K562 (cell line): ENCODE results near the gene MBOAT1. TPM values are rescaled to one million over a fixed set of nuclear protein-coding genes. Genes with fewer than 3 reads are reported as not detected.

ENCODE experiments used
- ARID2 ChIP-seq: fragments of 450-650 bp; IDR thresholded peaks from 2 replicates; pipeline ENCODE4 v1.6.1; 2017; ENCODE audit warnings: antibody characterized with exemption, mild to moderate bottlenecking
- CCAR2 ChIP-seq: fragments of 200-400 bp; formaldehyde crosslinking; IDR thresholded peaks from 2 replicates; pipeline ENCODE4 v1.6.1; 2017; ENCODE audit warnings: mild to moderate bottlenecking, low read depth, low read length
- CHD7 ChIP-seq: fragments of 200-600 bp; sonication (generic); IDR thresholded peaks from one replicate; pipeline ENCODE4 v1.6.1; 2012; ENCODE audit warnings: mild to moderate bottlenecking, low read depth, low read length, inconsistent platforms
- E2F5 ChIP-seq: sonication (generic); formaldehyde crosslinking; IDR thresholded peaks from 2 replicates; pipeline ENCODE4 v1.8.0; 2022; ENCODE audit warnings: mild to moderate bottlenecking, missing genetic modification reagents
- EP300 ChIP-seq: IDR thresholded peaks from 2 replicates; pipeline ENCODE4 v1.6.1; 2012; ENCODE audit warnings: low read length, improper control_type of control experiment
- HES1 ChIP-seq: fragments of 450-650 bp; IDR thresholded peaks from 2 replicates; pipeline ENCODE4 v1.6.1; 2016; ENCODE audit warnings: low read depth, mild to moderate bottlenecking, moderate library complexity
- NUFIP1 ChIP-seq: fragments of 450-650 bp; IDR thresholded peaks from 2 replicates; pipeline ENCODE4 v1.6.1; 2018; ENCODE audit not compliant: partially characterized antibody
- POLR3A ChIP-seq: IDR thresholded peaks from 2 replicates; pipeline ENCODE4 v1.6.1; 2011; ENCODE audit warnings: borderline replicate concordance, mild to moderate bottlenecking, moderate library complexity; ENCODE audit not compliant: insufficient read length, insufficient read depth; ENCODE audit errors: extremely low read depth
- POU5F1 ChIP-seq: fragments of 150-350 bp; IDR thresholded peaks from 2 replicates; pipeline ENCODE4 v1.6.1; 2014; ENCODE audit warnings: borderline replicate concordance, low read length, low read depth, mild to moderate bottlenecking; ENCODE audit not compliant: partially characterized antibody
- PYGO2 ChIP-seq: fragments of 450-650 bp; IDR thresholded peaks from 2 replicates; pipeline ENCODE4 v1.6.1; 2016; ENCODE audit warnings: mild to moderate bottlenecking, missing genetic modification characterization, moderate library complexity, missing compliant biosample characterization
- SRSF7 ChIP-seq: fragments of 200-400 bp; formaldehyde crosslinking; optimal IDR thresholded peaks from 2 replicates; pipeline ENCODE3; 2017; ENCODE audit warnings: mild to moderate bottlenecking, low read depth, low read length
- THRB ChIP-seq: fragments of 450-650 bp; formaldehyde crosslinking; conservative IDR thresholded peaks from 2 replicates; pipeline ENCODE4 v1.4.0; 2022; ENCODE audit warnings: mild to moderate bottlenecking, missing genetic modification characterization
- XRCC5 ChIP-seq: fragments of 200-400 bp; formaldehyde crosslinking; IDR thresholded peaks from 2 replicates; pipeline ENCODE4 v1.6.1; 2017; ENCODE audit warnings: low read depth, mild to moderate bottlenecking, low read length
- ZNF583 ChIP-seq: fragments of 250-450 bp; sonication (Bioruptor Pico); IDR thresholded peaks from 2 replicates; pipeline ENCODE4 v1.4.0; 2020
- polyA plus RNA-seq, 8 experiments: library from polyadenylated mRNA; depleted of rRNA in 4 of 8; stranded (reverse) in 5 of 8; unstranded in 3 of 8; fragments of >200 nt; fragmentation: Nextera tagmentation in 2 of 8; fragmentation: Illumina TruSeq in 1 of 8; extraction: Ambion mirVana in 2 of 8; extraction: Trizol in 1 of 8; gene quantifications; 2 replicates each; pipeline versions ENCODE4 v1.2.1 to v1.2.3, GENCODE V29; 2011 to 2014; ENCODE audit warnings: inconsistent platforms in 1 of 8, missing spikeins in 1 of 8
- total RNA-seq, 7 experiments: library from RNA; depleted of rRNA in 6 of 7; stranded (reverse); fragments of >200 nt in 6 of 7; fragmentation: Illumina TruSeq in 2 of 7; extraction: Trizol in 2 of 7; gene quantifications; 2 replicates each; pipeline versions ENCODE4 v1.2.1 to v1.2.3, GENCODE V29; 2011 to 2021; ENCODE audit warnings: low replicate concordance in 1 of 7

MBOAT1 gene
- total and polyA plus RNA-seq, 9 of the 15 experiments (the other 6 are each of a cell fraction or from before 2014, with no cell fraction given) = 0.13 to 16.5 (median 10.3) TPM

GRCh38 chr6:20212392-20213111 is at the start of gene MBOAT1 (continued):
- TF ChIP-seq CHD7 (no peak), ARID2 (no peak), POLR3A (no peak), ZNF583 (CRISPR knock-in tag) (no peak), PYGO2 (tag) (no peak), NUFIP1 (no peak), EP300 (no peak), E2F5 (no peak), POU5F1 (no peak), XRCC5 (peak; percentile 94; the same call in 1 of the 2 replicates), SRSF7 (peak; percentile 4), HES1 (no peak), THRB (CRISPR knock-in tag) (no peak), CCAR2 (no peak)
